K562 treated with DMSO at 1 percent for 4 hours (cell line): Measurements from ENCODE around the gene LAMTOR1. TPM values are rescaled to one million over a fixed set of nuclear protein-coding genes. Genes with fewer than 3 reads are reported as not detected.

Experiments
- total RNA-seq: library from RNA; unstranded; fragments of 300-600 nt; gene quantifications from 2 replicates; pipeline ENCODE4 v1.2.3, GENCODE V29; 2022; ENCODE audit not compliant: insufficient read depth

LAMTOR1 gene
- 72.5 and 76.0 TPM in 2 replicates for total RNA-seq

DNA sequence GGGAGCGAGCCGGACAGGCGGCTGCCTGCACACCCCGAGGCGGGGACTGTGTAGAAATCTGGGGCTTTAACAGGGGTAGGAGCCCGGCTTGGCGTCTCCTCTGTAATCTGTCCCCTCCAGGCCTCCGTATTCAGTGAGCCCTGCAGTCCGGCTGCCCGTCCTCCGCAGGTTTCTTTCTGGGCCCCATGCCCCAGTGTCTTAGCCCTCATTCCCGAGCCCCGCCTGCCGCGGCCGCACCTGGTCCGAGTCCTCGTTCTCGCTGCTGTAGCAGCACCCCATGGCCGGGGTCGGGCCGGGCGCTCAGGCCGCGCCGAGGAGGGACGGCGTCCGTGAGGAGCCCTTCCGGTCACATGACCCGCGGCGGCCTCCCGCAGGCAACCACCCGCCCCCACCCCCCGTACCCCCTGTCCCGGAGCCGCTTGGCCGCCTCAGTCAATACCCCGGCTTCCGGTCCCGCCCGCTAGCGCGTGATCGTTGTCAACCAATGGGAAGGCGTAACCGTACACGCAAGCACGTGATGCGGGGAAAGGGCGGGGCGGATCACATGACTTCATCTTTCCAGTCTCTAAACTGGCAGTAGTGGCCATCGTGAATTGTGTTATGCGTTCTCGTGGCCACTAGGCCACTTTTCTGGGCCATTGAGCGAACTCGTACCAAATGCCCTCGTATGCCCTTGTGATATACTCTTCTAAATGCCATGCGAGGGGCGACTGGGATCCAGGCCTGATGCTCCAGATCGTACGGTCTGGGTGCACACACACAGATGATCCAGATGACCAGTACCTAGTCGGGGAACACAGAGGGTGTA is at the start of gene LAMTOR1:
LAMTOR1 (minus strand) TSS at position 352 of the 808 bp plus-strand sequence; CDS start at position 279, 73 bp downstream.

GRCh38 chr11:72135473-72135872 is 32.4 kb upstream of the LAMTOR1 start, which contains the start of gene FOLR3:
TSS of gene FOLR3 (plus strand) at chr11:72135725. CDS start at chr11:72135953, 228 bp downstream.

DNA sequence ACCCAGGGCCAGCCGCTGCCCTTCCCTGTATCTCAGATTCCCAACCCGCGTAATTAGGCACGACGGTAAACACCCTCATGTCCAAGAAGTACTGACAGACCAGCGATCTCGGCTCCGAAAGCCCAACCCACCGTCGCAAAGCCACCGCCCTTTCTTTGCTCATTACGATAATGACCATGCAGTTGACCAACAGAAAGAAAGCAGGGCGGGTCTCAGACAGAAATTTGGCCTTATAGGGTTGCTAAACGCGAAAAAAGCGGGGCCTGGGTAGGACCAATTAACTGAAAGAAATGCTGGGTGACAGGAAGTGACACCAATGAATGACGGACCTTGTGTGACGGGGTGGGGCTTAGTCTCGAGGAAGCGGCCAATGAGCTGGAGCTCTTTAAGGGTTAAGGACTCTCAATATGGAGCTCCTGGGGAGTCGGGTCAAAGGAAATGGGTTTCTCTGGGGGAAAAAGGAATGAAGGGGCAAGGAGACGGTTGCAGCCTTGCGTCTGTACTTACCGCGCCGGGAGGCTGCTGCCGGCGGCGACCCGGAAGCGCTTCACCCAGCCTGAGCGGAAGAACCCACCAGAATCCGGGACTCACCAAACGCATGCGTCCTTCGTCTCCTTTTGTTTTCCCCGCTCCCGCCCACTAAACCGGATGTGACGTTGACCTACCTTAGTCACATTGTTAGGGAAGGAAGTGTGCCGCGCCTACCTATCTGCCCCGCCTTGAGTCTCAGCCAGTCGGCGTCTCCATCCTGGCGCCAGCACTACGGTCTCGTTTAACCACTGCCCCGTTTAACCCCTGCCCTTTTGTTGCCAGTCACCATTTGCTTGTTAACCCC is 9.3 kb upstream of the LAMTOR1 start, which contains the start of gene ANAPC15:
ANAPC15 (minus strand) TSS at position 553 of the 835 bp plus-strand sequence. CDS start 1,419 bp downstream, outside the sequence.

DNA sequence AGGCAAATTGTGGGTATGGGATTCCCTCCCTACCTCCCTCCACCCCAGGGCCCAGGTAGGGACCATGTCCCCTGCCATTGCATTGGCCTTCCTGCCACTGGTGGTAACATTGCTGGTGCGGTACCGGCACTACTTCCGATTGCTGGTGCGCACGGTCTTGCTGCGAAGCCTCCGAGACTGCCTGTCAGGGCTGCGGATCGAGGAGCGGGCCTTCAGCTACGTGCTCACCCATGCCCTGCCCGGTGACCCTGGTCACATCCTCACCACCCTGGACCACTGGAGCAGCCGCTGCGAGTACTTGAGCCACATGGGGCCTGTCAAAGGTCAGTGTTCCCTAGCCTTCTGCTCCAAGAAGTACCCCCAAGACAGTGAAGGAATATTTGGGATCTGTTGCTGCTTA is 2.8 kb upstream of the LAMTOR1 start, which contains the start of gene TOMT:
TOMT (plus strand) TSS at position 37 of the 400 bp plus-strand sequence; CDS start at position 65, 28 bp downstream.

GRCh38 chr11:72080326-72081183 is 22.5 kb downstream of the LAMTOR1 start, which contains the start of the genes LRRC51 and NUMA1:
TSS of gene LRRC51 (plus strand) at chr11:72080850. CDS start at chr11:72089084, 8,234 bp downstream.
TSS of gene NUMA1 (minus strand) at chr11:72080542. CDS start at chr11:72035943, 44,599 bp downstream.

Other genes starting within 250 kb of the LAMTOR1 start
- not detected in 2 replicates for gene DEFB131B, start 224.8 kb downstream of the LAMTOR1 start, total RNA-seq
- 1.8 TPM in 1 of 2 replicates, not detected in the other for gene XNDC1N, start 174.7 kb downstream of the LAMTOR1 start, total RNA-seq
- 16.1 and 46.8 TPM in 2 replicates for gene RNF121, start 174.3 kb downstream of the LAMTOR1 start, total RNA-seq
- gene IL18BP, start 104.4 kb downstream of the LAMTOR1 start, total RNA-seq = 9.5 and 15.9 TPM in 2 replicates
- 93.9 and 115 TPM in 2 replicates for gene NUMA1, start 22.8 kb downstream of the LAMTOR1 start, total RNA-seq
- gene LRRC51, start 22.4 kb downstream of the LAMTOR1 start, total RNA-seq = 2.3 and 2.6 TPM in 2 replicates
- not detected in 2 replicates for gene TOMT, start 2.6 kb upstream of the LAMTOR1 start, total RNA-seq
- 37.3 and 45.9 TPM in 2 replicates for gene ANAPC15, start 9.4 kb upstream of the LAMTOR1 start, total RNA-seq
- gene FOLR3, start 32.4 kb upstream of the LAMTOR1 start, total RNA-seq = not detected in 2 replicates
- gene FOLR1, start 88.8 kb upstream of the LAMTOR1 start, total RNA-seq = 13.7 and 14.0 TPM in 2 replicates
- gene FOLR2, start 113.5 kb upstream of the LAMTOR1 start, total RNA-seq = not detected in 2 replicates
- gene INPPL1, start 121.5 kb upstream of the LAMTOR1 start, total RNA-seq = 114 and 143 TPM in 2 replicates
- not detected in 2 replicates for gene PHOX2A, start 140.9 kb upstream of the LAMTOR1 start, total RNA-seq